ENCODE results near the gene CRLF2. TPM values are rescaled to one million over a fixed set of nuclear protein-coding genes. Genes with fewer than 3 reads are reported as not detected.
A peak's percentile ranks its signal among the peaks of the same experiment; 100 is the strongest.

Gene CRLF2
- total and polyA plus RNA-seq, 4 donors = 0.19 to 1.4 (median 0.42) TPM

DNA sequence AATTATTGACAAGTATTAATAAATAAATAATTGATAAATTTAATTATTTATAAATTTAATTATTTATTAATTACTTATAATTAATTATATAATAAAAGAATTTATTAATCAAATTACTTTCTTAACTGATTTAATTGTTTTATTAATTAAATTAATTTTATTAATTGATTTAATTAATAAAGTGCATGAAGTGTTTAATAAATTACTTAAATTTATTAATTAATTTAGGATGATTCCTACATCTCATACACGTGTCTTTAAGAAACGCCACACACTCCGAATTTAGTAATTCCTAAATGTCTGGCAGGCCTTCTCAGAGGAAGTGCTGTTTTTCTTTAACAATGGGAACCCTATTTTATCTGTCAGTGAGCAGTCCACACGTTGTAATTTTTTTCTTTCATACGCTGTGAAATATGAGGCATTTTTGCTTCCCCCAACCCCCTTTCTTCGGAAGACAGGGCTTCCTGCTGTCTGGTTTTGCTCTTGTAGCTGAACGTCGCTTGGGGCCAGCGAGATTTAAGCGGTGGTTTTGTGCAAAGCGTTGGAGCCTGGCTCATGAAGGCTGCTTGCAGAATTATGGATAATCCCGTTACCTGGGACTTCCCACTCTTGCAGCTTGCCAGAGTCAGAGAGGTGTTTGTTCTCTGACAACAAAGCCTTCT is 46.8 kb downstream of the CRLF2 start:
- ATAC-seq (ENCODE audit: insufficient read depth, low FRiP score) = no peak

DNA sequence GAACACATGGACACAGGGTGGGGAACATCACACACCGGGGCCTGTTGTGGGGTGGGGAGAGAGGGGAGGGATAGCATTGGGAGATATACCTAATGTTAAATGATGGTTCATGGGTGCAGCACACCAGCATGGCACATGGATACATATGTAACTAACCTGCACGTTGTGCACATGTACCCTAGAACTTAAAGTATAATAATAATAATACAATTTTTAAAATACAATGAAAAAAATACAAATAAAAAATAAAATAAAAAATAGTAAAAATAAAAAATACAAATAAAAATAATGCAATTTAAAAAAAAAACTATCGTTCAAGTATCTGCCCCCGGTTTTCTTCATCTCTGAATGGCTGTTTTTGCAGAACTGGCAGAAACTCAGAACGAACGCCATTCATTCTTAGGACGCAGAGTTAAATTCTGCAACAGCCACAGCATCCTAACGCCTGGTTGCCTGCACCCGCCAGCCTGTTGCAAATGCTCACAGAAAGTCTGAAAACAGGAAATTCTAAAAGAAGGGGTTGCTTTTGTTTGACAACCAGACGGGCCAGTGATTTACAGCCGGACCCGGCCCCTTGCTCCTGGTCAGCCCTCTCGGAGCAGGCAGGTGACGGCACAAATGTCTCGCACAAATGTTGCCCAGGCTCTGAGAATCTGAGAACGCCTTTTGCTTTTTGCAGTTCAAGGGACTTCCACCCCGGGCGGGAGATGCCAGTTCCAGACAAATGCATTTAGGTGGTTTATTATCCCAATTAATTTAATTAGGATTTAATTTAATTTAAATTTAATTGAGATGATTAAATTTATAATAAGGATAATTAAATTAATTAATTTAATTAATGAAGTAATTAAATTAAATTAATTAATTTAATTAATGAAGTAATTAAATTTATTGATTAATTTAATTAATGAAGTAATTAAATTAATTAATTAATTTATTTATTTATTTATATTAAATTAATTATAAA is 47.8 kb downstream of the CRLF2 start:
- DNase-seq (peak; percentile 47 to 59 (median 58)), ATAC-seq (ENCODE audit: insufficient read depth, low FRiP score) (no peak)
- TF ChIP-seq, protein P1, sequence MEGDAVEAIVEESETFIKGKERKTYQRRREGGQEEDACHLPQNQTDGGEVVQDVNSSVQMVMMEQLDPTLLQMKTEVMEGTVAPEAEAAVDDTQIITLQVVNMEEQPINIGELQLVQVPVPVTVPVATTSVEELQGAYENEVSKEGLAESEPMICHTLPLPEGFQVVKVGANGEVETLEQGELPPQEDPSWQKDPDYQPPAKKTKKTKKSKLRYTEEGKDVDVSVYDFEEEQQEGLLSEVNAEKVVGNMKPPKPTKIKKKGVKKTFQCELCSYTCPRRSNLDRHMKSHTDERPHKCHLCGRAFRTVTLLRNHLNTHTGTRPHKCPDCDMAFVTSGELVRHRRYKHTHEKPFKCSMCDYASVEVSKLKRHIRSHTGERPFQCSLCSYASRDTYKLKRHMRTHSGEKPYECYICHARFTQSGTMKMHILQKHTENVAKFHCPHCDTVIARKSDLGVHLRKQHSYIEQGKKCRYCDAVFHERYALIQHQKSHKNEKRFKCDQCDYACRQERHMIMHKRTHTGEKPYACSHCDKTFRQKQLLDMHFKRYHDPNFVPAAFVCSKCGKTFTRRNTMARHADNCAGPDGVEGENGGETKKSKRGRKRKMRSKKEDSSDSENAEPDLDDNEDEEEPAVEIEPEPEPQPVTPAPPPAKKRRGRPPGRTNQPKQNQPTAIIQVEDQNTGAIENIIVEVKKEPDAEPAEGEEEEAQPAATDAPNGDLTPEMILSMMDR (IDR thresholded peaks at IDR 0.05; ENCODE audit: control extremely low read depth, extremely low read depth) = no peak
- 10 to 20% methylated on average over 18 of the region's 18 CpGs for WGBS, 2 donors
- no peak overlapping the region for H3K4me3 ChIP-seq
- no peaks in the 10 kb centered on the region for H3K36me3 ChIP-seq (ENCODE audit: control insufficient read depth in 4 of 4, insufficient read depth in 4 of 4, low read length in 4 of 4)
- no peak overlapping the region for H3K27ac ChIP-seq (ENCODE audit: low read depth in 1 of 2, low read length in 1 of 2)
- H3K27me3 ChIP-seq (ENCODE audit: control insufficient read depth in 3 of 3, insufficient read depth in 3 of 3, low read length in 2 of 3) = no peaks in the 10 kb centered on the region
- H3K4me1 ChIP-seq (ENCODE audit: control insufficient read depth in 5 of 5, insufficient read depth in 5 of 5, low read length in 5 of 5) = no peaks in the 10 kb centered on the region
- no peaks in the 10 kb centered on the region for H3K9me3 ChIP-seq (ENCODE audit: control insufficient read depth in 4 of 4, insufficient read depth in 3 of 4, low read length in 3 of 4)
- no peak overlapping the region for H3K9ac ChIP-seq (ENCODE audit: insufficient read depth in 1 of 2, low read length in 2 of 2)

More for the DNA sequence above, 46.8 kb downstream of the CRLF2 start:
- Histone ChIP-seq H3K27ac (ENCODE audit: low read depth in 1 of 2, low read length in 1 of 2) (no peak overlapping the region), H3K9me3 (ENCODE audit: control insufficient read depth in 4 of 4, insufficient read depth in 3 of 4, low read length in 3 of 4) (no peaks in the 10 kb centered on the region), H3K4me1 (ENCODE audit: control insufficient read depth in 5 of 5, insufficient read depth in 5 of 5, low read length in 5 of 5) (no peaks in the 10 kb centered on the region), H3K27me3 (ENCODE audit: control insufficient read depth in 3 of 3, insufficient read depth in 3 of 3, low read length in 2 of 3) (no peaks in the 10 kb centered on the region), H3K4me3 (no peak overlapping the region), H3K36me3 (ENCODE audit: control insufficient read depth in 4 of 4, insufficient read depth in 4 of 4, low read length in 4 of 4) (no peaks in the 10 kb centered on the region), H3K9ac (ENCODE audit: insufficient read depth in 1 of 2, low read length in 2 of 2) (no peak overlapping the region)
- 6 to 18% methylated on average over 12 of the region's 12 CpGs for WGBS, 2 donors
- TF ChIP-seq, protein P1 (IDR thresholded peaks at IDR 0.05; ENCODE audit: control extremely low read depth, extremely low read depth) = no peak
- peak; percentile 47 to 65 (median 58) for DNase-seq

DNA sequence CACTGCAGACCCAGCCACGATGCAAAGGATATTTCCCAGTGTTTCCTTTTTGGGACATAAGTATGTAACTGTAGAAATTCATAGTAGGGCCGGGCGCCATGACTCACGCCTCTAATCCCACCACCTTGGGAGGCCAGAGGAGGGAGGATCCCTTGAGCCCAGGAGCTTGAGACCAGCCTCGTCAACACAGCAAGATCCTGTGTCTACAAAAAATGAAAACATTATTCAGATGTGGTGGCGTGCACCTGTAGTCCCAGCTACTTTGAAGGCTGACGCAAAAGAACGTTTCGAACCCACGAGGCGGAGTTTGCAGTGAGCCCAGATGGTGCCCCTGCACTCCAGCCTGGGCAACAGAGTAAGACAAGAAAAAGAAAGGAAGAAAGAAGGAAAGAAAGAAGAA is 49.2 kb downstream of the CRLF2 start:
- Histone ChIP-seq H3K9ac (ENCODE audit: insufficient read depth in 1 of 2, low read length in 2 of 2) (no peak overlapping the region), H3K4me3 (no peak overlapping the region), H3K27me3 (ENCODE audit: control insufficient read depth in 3 of 3, insufficient read depth in 3 of 3, low read length in 2 of 3) (no peaks in the 10 kb centered on the region), H3K9me3 (ENCODE audit: control insufficient read depth in 4 of 4, insufficient read depth in 3 of 4, low read length in 3 of 4) (no peaks in the 10 kb centered on the region), H3K27ac (ENCODE audit: low read depth in 1 of 2, low read length in 1 of 2) (no peak overlapping the region), H3K4me1 (ENCODE audit: control insufficient read depth in 5 of 5, insufficient read depth in 5 of 5, low read length in 5 of 5) (no peaks in the 10 kb centered on the region), H3K36me3 (ENCODE audit: control insufficient read depth in 4 of 4, insufficient read depth in 4 of 4, low read length in 4 of 4) (no peaks in the 10 kb centered on the region)
- 82% methylated on average over 11 of the region's 11 CpGs for WGBS, 2 donors
- TF ChIP-seq, protein P1 (IDR thresholded peaks at IDR 0.05; ENCODE audit: control extremely low read depth, extremely low read depth) = no peak
- DNase-seq (no peak), ATAC-seq (ENCODE audit: insufficient read depth, low FRiP score) (no peak)

All from lung (tissue), 12 donors.